NK-92 (cell line): ENCODE results near the gene TUBA4B.
"Not testable (repeated sequence)": the region's sequence is repeated elsewhere in the genome, so short reads cannot be mapped to it uniquely, and the experiment has no call there.

Experiments used
- DNase-seq: peaks from one replicate; lab custom pipeline; 2025; ENCODE audit not compliant: unreplicated experiment; lab: John Stamatoyannopoulos, UW

The TUBA4B gene

DNA sequence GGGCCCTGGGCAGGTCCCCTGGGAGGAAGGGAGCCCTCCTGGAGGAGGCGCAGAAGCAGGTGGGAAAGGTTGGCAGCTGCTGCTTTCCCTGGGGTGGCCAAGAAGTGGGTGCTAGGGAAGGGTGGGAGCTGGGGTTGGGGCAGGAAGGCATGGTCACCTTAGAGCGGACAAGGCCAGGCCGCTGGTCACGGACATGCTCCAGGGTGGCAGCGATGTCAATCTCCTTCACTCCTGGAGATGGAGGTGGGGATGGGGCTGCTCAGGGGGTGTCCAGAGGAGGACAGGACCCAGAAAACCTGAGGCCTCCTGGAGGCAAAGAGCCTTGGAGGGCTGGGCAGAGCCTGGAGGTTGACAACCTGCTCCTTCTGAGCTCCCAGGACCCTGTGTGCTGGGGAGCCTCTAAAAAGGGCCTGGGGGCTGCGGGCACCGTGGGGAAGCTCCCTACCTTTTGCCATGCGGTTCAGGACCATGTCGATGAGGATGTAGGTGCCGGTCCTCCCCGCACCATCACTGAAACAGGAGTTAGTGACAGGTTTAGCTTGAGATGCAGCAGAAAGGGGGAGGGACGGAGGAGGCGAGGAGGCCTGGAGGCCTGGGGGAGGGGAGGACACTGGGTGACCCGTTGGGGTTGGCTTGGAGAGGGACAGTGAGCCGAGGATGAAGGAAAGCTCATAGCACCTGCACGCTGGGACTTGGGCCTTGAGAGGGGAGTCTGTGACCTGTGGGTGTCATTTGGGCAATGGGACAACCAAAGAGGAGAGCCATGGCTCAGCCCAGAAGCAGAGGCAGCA, 37.5 kb downstream of the TUBA4B start:
- no peak for DNase-seq

DNA sequence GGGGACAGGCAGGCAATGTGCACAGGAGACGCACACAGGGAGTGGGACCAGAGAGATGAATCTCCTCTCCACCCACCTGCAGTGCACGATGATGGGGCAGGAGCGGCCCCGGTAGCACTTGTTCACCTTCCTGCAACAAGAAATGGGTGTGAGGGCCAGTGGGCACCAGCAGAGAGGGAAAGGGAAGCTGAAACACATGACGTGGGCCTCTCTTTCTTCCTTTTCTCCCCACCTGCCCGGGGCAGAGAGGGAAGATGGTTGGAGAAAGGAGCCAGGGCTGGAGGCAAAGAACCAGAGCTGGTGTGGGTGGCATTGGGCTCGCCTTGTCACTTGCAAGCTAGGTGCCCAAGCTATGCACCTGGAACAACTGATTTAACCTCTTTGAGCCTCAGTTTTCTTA, 38.4 kb downstream of the TUBA4B start:
- no peak for DNase-seq

- no peak for DNase-seq
These were observed 39.0 kb downstream of the TUBA4B start for GRCh38 chr2:219291910-219292490.

- DNase-seq, result no peak
These were observed 39.6 kb downstream of the TUBA4B start for GRCh38 chr2:219292616-219293015.

DNA sequence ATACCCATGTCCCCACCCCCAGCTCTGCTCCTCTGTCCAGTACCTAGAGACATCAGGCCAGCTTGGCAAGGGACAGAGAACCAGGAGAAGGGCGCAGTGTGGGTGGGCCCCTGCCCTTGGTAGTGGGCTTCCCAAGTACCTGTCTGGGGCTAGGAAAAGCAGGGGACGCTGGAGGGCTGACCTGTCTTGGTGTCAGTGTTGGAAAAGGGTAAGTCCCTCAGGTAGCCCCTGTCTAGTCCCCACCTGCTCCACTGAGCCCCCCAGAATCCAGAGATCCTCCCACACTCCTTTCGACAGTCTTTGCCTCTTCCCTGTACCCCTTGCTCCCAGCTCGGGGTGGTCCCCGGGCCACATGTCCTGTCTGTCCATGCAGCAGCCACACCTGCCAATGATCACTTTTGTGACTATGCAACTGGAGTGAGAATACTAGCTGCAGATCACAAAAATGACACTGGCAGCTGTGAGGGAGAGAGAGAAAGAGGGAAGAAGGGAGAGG, 40.7 kb downstream of the TUBA4B start:
- no peak for DNase-seq

GRCh38 chr2:219294356-219295351, 41.6 kb downstream of the TUBA4B start:
- DNase-seq, result peak; percentile 7

DNA sequence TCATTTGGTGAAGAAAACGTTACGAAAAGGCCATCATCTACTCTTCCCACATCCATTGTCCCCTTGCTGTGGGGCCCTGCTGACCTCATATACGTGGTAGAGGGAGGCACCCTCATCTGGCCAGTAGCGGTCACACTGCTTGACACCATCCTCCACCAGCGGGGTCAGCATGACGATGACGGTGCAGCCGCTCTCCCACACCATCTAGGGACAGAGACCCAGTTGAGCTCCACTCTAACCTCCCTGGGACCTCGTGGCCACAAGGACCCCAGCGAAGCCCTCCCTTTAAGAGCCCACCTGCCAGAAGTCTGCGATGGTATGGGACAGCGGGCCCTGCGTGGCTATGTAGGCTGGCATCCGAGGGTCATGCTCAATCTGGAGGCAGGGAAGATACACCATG, 43.1 kb downstream of the TUBA4B start:
- no peak for DNase-seq

- no peak for DNase-seq
These were observed 43.8 kb downstream of the TUBA4B start for GRCh38 chr2:219296631-219297391.

DNA sequence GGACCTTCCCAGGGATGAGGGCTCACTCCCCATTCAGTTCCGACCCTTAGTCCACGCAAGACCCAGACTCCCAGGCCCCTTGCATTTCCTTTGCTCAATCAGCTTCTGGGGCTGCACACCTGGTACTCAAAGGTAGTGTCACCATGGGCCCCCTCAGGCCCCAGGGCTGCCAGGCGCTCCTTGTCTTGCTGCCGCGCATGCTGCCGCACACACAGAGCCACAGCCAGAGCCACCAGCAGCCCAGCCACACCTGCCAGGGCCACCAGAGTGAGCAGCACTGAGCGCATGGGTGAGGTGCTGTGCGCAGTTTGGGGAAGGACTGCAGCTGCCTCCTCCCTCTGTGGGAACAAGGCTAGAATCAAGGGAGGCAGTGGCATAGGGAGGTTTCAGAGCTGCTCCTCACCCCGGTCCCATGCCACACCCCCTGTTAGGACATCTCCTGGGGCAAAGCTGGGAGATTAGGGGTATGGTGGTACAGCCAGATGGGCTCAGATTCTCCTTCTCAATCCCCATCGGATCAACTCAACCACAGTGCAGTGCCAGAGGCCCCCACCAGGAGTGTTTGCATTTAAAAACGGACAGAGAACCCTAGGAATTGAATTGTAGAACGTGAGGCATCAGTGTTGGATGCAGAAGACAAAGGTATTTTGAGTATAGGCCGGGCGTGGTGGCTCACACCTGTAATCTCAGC, 44.9 kb downstream of the TUBA4B start:
- DNase-seq, result no peak

- peak; percentile 7 for DNase-seq
These were observed 45.8 kb downstream of the TUBA4B start for GRCh38 chr2:219298759-219299371.

DNA sequence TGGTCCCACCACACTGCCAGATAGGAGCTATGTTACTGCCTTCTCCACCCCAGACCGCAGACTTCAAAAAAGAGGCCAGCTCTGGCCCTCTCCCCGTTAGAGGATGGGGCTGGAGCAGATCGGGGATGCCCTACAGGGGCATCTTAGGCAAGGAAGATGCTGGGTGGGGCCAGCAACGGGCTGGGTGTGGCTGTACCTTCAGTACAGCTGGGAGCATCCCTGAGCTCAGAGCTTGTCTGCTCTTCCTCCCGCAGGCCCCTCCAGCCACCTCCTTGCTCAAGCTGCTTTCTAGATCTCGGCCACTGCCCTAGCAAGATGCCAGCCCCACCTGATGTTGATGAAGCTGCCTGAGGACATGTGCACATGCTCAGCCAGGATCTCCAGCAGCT, 46.3 kb downstream of the TUBA4B start:
- no peak for DNase-seq

DNA sequence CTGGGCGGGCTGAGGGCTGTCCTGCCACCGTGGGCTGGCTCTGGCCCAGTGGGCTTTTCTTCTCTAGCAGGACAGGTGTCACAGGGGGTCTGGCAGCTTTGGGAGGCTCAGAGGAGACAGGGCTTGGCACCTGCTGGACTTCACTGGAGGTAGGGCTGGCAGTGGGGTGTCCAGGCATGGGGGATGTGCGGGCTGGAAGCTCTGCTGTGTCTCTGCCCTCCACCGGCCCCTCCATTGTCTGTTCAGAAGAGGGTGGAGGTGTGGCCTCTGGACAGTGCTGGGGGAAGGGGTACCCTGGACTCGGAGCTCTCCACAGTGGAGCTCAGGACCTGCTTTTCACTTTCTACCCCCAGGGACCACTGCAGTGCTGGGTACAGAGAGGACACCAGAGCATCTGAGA, 47.0 kb downstream of the TUBA4B start:
- no peak for DNase-seq

GRCh38 chr2:219302412-219302968, 49.4 kb downstream of the TUBA4B start:
- DNase-seq, result no peak

DNA sequence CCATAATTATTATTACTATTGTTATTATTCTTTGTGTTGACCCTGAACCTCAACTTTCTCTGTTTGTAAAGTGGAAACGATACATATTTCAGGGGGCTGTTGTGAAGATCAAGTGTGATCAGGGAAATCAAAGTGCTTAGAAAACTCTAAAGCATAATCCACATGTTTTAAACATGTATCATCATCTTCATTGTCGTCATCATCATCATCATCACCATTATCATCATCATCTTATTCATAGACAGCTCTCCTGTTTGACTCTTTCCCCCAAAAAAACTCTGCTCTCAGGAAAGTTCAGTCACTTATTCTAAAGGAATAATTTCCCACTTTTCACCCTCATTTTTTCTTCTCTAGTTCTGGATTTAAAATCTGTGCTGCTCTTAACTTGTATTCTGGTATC, 51.2 kb downstream of the TUBA4B start:
- no peak for DNase-seq

GRCh38 chr2:219306047-219306446, 53.0 kb downstream of the TUBA4B start:
- DNase-seq, result no peak

- DNase-seq, result no peak
These were observed 55.4 kb downstream of the TUBA4B start for GRCh38 chr2:219308142-219309101.

DNA sequence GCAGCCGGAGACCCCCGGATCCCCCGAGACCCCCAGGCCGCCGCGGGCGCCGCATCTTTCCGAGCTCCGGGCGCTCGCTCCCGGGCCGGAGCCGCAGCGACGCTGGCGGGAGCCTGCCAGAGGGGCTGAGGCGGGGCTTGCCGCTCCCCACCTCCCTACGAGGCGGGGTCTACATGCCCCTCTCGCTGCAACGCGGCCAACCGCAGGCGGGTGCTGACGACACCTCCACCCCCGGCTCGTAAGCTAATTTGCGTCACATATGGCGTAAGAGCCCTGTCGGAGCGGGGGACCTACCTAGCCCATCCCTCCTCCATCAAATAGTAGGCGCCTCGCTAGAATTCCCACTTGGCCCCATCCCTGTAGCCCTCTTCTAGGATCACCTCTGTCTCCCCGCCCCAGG, 56.2 kb downstream of the TUBA4B start, which contains the start of gene PTPRN:
TSS of gene PTPRN (minus strand) at position 124 of the 400 bp plus-strand sequence. CDS start at position 55, 69 bp downstream.
- DNase-seq, result no peak

DNA sequence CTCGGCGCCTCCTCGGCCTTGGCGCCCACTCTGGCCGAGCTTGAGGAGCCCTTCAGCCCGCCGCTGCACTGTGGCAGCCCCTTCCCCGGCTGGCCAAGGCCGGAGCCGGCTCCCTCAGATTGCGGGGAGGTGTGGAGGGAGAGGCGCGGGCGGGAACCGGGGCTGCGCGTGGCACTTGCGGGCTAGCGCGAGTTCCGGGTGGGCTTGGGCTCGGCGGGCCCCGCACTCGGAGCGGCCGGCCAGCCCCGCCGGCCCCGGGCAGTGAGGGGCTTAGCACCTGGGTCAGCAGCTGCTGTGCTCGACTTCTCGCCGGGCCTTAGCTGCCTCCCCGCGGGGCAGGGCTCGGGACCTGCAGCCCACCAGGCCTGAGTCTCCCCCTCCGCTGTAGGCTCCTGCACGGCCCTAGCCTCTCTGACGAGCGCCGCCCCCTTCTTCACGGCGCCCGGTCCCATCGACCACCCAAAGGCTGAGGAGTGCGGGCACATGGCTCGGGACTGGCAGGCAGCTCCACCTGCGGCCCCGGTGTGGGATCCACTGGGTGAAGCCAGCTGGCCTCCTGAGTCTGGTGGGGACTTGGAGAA, 59.7 kb downstream of the TUBA4B start:
- DNase-seq, result not testable (repeated sequence)
